HG03565 (cell line): Measurements from ENCODE around the gene SP2.

ENCODE experiments used
- ATAC-seq: cut with Tn5 transposase; IDR thresholded peaks from one replicate; pipeline ENCODE4 v1.9.1; 2021; ENCODE audit warnings: mild to moderate bottlenecking, moderate library complexity; ENCODE audit not compliant: unreplicated experiment

The SP2 gene

DNA sequence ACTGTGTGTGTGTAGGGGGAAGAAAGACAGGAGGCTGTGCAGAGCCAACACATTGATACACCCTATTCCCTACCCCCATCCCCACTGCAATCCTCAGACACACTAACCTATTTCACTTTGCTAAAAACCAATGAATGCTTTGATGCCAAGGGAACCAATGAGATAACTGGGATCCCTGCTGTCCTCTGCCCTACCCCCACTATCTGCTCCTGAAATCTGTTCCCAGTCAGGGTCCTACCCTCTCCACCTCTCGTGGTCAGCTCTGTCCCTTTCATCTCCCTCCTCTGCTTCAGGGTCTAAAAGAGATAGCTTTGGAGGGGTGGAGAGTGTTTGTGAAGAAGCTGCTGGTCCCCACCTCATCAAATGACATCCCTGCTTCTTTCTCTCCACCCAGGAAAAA is 26.0 kb upstream of the SP2 start:
- ATAC-seq = no peak

GRCh38 chr17:47871048-47871447 is 25.0 kb upstream of the SP2 start:
- no peak for ATAC-seq

- ATAC-seq = no peak
Observed at GRCh38 chr17:47872019-47872650, 23.9 kb upstream of the SP2 start.

GRCh38 chr17:47872651-47873161 is 23.3 kb upstream of the SP2 start:
- ATAC-seq = no peak

GRCh38 chr17:47873200-47874090 is 22.6 kb upstream of the SP2 start:
- ATAC-seq = no peak

GRCh38 chr17:47875011-47875985 is 20.7 kb upstream of the SP2 start:
- ATAC-seq = no peak

DNA sequence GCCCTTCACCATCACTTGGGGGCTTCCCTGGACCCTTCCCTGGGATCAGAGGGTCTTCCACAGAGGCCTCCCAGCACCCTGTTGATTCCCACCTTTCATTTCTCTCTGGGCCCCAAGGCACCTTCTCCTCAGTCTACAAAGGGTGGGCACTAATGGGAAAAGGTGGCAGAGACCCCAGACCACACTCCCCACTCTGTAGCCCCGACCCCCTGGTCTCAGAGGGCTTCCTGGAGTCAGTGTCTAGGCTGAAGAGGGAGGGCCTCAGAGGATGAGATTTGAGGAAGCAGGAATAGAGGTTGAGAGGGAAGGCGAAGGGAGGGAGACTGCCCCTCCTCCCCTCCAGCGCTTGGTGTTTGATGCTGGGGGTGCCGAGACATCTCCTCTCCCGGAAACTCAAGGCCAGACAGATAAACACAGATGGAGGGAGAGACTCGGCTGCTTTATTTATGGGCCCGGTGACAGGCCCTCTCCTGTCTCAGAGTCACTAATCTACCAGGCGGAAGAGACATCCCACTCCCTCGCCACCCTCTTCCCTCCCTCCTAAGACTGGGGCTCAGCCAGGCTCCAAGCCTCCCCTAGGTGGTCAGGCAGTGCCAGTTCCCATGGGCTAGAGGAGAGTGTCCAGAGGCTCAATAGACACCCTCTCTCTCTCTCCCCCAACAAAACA is 18.5 kb upstream of the SP2 start:
- no peak for ATAC-seq

GRCh38 chr17:47878203-47879027 is 17.6 kb upstream of the SP2 start:
- ATAC-seq = no peak

DNA sequence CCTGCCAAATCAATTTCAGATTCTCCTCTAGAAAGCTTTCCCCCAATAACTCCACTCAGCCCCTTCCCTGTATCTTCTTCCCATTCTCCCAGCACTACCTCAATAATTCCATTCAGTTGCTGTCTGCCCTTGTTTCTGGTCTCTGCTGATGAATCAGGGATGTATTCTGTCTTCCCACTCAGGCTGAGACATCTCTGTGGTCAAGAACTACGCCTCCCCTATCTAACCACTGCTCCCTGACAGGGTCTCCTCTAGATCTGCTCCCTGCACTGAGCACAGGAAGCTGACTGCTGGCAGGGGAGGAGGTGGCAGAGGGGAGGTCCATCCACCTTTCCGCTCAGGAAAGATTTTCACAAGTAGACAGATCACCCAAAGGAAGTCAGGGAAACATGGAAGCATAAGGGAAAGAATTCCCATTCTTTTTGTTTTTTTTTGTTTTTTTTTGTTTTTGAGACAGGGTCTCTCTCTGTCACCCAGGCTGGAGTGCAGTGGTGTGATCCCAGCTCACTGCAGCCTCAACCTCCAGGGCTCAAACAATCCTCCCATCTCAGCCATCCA is 16.9 kb upstream of the SP2 start:
- no peak for ATAC-seq

DNA sequence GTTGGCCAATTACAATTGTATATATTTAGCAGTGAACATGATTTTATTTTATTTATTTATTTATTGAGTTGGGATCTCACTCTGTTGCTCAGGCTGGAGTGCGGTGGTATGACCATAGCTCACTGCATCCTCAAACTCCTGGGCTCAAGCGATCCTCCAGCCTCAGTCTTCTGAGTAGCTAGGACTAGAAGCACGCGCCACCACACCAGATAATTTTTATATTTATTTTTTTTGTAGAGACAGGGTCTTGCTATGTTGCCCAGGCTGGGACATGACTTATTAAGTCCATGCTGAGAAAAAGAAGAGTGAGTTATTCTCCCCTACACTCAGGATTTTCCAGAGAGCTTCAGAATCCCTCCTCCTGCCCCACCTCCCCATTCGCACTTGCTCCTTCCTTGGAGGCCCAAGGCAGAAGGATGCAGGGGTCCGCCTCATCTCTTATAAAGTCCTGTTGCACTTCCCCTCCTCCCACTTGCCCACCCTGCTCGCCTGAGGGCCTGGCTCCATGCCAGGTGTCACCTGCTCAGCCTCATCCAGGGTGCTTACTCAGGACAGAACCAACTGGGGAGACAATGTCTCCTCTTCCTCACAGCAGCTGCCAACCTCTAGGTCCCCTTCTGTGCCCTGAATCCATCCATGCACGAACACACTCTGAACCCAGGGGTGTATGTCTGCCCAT is 16.1 kb upstream of the SP2 start:
- no peak for ATAC-seq

GRCh38 chr17:47882247-47882646 is 13.8 kb upstream of the SP2 start:
- ATAC-seq = no peak

DNA sequence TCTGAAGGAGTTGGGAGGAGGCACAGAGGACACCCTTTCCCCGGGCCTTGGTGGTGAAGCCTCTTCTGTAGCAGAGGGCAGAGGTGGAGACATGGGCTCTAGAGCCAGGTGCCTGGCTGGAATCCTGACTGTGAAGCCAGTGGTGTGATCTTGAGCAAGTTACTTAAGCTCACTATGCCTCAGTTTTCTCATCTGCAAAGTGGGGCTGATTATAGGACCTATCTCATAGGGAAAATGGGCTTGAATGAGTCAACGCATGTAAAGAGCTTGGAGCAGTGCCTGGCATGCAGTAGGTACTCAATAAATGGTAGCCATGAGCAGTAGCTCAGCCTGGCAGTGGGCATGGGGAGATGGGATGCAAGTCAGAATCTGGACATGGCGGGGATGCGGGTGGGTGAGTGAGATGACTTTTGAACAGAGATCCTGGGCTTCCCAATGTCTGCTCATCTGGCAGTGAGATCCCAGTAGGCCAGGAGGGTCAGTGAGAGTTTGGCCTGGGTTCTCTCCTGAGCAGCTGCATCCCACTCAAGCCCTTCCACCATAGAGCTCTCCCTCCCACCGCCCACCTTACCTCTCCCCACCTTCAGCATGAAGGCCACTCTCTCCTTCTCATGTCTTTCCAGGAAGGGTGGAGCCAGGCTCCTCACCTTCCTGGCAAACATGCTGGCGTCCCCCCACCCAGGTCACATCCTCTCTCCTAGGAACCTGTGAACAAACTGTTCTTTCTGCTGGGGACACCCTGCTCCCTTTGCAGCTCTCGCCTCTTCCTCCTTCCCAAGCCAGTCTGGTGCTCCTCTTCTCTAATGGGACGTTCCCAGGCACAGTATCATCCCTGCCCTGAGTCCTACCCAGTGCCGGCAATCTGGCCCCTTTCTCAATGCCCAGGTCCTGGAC is 13.1 kb upstream of the SP2 start:
- ATAC-seq = no peak

GRCh38 chr17:47883589-47884426 is 12.2 kb upstream of the SP2 start:
- ATAC-seq = no peak

GRCh38 chr17:47884427-47884740 is 11.7 kb upstream of the SP2 start:
- ATAC-seq = no peak

DNA sequence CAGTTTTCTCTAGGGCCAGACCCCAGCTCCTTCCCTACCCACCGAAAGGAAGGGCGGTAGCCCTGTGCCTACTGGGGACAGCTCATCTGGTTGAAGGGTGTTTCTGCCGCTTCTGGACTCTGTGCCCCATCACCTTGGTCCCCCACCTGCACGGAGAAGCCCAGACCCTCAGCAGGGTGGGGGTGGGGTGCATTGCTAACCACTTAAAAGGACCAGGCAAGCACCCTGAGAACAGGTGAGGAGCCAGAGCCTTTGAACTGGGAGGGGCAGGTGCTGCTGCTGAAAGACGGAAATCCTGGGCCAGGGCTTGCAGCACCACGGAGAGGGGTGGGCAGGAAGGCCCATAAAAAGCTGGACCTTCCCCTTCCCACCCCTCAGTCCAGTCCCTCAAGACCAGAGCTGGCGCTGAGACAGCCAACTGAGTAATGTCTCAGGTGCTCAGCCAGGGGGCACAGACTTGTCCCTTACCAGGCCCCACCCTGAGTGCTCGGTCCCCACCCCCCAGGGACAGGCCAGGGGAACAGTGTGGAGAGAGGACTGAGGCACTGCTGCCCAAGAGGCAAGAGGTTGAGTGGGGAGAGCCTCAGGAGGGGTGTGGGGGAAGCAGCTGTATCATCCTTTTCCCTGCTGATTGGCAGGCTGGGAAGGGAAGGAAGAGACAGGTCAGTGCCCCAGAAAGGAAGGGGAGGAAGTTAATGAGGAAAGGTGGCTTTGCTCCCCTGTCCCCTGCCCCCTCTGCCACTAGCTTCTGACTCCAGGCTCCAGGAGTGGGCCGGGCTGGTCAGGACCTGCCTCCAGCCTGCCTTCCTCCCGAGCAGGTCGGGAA is 10.9 kb upstream of the SP2 start:
- ATAC-seq = no peak

DNA sequence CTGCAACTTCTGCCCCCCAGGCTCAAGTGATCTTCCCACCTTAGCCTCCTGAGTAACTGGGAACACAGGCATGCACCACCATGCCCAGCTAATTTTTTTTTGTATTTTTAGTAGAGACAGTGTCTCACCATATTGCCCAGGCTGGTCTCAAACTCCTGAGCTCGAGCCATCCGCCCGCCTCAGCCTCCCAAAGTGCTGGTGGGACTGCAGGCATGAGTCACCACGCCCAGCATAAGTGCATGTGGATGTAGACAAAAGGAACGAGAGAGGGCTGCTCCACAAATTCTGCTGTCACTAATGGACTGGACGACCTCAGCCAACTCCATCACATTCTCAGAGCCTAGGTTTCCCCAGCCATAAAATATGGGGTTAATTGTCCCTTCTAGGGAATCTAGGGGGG is 7.7 kb upstream of the SP2 start:
- ATAC-seq = no peak
